ENCODE data around the gene XRN2.

DNA sequence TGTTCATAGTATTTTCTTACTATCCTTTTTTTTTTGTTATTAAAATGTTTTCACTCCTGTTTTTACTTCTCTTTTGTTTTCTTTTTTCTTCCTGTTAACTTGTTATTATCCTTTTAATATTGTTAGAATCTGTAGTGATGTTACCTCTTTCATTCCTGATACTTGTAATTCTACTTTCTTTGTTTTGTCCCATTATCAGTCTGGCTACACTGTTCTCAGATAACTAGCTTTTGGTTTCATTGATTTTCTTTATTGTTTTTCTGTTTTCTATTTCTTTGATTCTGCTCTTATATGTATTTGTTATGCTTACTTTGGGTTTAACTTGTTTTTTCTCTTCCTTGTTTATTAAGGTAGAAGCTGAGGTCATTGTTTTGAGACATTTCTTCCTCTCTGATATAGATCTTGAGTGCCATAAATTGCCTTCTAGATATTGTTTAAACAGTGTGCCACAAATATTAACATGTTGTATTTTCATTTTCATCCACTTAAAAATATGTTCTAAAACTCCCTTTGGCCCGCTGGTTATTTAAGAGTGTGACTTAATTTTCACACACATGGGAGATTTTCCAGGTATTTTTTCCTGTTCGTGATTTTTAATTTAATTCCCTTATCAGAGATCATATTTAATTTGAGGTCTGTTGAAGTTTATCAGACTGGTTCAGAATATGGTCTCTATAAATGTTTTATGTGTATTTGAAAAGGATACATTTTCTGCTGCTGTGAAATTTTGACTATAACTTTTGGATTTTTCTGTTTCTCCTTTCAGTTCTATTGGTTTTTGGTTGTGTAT is 6.7 kb downstream of the XRN2 start:
- TF ChIP-seq, protein P1, sequence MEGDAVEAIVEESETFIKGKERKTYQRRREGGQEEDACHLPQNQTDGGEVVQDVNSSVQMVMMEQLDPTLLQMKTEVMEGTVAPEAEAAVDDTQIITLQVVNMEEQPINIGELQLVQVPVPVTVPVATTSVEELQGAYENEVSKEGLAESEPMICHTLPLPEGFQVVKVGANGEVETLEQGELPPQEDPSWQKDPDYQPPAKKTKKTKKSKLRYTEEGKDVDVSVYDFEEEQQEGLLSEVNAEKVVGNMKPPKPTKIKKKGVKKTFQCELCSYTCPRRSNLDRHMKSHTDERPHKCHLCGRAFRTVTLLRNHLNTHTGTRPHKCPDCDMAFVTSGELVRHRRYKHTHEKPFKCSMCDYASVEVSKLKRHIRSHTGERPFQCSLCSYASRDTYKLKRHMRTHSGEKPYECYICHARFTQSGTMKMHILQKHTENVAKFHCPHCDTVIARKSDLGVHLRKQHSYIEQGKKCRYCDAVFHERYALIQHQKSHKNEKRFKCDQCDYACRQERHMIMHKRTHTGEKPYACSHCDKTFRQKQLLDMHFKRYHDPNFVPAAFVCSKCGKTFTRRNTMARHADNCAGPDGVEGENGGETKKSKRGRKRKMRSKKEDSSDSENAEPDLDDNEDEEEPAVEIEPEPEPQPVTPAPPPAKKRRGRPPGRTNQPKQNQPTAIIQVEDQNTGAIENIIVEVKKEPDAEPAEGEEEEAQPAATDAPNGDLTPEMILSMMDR (conservative IDR thresholded peaks at IDR 0.05; ENCODE audit: low read depth, low read length): no peak
- TF ChIP-seq EZH2 (IDR thresholded peaks at IDR 0.05; ENCODE audit: low read length, unreplicated experiment): no peak

Measured in PC-3 (cell line).